SK-N-DZ (cell line): Measurements from ENCODE around the gene ADSS2.

Experiments used
- DNase-seq: peaks from one replicate; pipeline ENCODE4 v3.0.0-alpha.2; 2015; ENCODE audit warnings: low spot score

ADSS2 gene

GRCh38 chr1:244445320-244446181, 6.2 kb downstream of the ADSS2 start:
- DNase-seq: no peak

DNA sequence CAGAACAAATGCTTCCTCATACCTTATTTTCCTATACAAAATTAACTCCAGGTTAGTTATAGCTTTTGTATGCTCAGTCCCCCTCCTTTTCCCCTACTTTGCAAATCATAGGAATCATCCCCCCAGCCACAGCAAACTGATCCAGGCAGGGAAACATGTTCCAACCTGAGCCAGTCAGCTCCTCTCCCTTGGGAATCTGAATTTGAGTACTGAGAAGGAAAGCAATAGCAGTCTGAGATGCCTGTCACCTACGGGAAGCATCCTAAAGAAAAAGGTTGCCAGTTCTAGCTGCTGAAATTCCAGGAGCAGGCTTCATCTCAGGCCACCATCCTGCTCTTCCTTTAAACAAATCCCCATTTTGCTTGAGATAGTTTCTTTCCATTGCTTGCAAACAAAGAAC, 6.9 kb downstream of the ADSS2 start:
- DNase-seq: no peak

DNA sequence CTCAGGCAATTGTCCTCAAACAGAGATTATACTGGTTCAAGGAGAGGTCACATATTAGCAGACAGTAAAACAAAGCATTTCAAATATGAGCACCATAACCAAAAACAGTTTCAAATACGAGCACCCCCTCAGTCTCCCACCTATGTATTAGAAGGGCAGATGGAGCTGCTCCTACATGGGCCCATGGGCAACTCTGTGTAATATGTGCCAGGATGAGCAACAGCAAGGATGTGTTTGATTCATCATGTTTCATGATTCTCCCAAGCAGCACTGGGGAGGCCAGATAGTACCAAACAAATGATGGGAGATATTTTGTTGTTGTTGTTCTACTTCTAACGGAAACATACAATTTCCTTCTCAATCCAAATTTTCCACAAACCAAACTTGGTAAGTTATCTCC, 8.9 kb downstream of the ADSS2 start:
- no peak for DNase-seq

DNA sequence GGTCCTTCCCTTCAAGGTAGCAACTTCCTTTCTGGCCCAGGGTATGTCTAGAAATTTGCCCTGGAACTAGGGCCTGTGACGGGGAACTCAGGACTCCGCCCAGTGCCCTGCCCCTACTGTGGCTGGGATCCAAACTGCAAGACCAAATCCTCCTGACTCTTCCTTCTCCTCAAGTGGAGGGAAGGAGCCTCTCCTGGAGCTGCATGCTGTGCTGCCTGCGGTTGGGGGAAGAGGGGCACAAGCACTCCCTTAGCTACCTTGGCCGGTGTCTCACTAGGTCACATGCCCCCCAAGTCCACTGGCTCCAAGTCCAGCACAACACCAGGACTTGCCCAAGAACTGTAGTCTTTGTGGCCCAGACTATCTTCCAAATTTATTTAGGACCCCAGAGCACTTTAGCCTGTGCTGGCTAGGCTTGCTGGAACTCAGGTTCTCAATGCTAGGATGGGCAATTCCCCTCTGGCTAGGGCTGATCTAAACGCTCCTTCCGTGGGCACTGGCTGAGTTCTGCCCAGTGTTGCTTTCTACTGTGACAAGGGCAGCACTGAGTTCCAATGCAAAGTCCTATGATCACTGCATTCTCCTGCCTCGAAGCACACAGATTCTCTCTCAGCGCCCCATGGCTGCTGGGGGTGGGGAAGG, 12.2 kb downstream of the ADSS2 start:
- no peak for DNase-seq

DNA sequence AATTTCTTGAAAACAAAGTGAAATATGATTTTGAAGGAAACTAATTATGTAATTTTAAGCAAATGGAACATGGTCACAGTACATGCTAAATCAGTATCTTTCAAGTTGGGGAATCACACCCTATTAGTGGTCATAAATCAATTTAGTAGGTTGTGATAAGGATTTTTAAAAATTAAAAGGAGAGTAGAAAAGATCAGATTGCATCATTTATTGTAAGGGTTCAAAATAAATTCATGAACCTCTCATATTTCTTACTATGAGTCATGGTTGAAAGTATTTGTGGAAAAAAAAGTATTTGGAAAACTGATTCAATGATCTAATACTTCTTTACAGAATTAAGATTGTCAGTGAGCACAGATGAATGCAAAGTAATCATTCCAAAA, 14.6 kb downstream of the ADSS2 start:
- DNase-seq: no peak

GRCh38 chr1:244436336-244437085, 15.2 kb downstream of the ADSS2 start:
- DNase-seq: no peak

GRCh38 chr1:244435562-244436205, 16.0 kb downstream of the ADSS2 start:
- no peak for DNase-seq

DNA sequence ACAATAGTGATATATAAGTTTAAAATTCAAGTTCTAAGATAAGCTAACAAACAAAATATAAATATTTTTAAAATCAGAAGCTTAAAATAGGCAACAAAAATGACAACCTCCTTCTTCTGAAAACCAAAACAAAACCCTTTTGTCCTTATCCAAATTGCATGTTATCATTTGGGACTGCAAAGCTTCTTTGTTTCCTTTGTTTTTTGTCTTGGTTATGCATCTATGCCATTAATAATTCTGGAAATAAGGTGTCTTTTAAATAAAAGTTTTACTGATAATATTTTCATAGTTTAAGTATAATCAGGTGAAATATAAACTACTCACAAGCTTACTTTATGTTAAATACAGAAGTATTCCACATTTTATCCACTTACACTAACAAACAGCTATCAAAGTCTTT, 20.5 kb downstream of the ADSS2 start:
- DNase-seq: no peak

DNA sequence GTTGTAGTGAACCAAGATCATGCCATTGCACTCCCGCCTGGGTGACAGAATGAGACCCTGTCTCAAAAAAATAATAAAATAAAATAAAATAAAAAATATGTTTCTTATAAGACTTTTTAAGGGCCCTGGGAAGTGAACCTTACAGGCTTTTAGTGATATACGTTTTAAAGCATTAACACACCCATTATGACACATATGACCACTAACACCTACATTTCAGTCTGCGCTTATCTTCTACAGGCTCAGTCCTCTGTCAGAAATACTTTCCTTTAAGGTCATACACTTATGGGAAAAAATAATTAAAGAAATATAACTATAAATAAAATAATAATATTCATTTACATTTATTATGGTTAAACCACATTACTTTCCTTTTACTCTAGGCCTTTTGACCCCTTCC, 21.9 kb downstream of the ADSS2 start:
- DNase-seq: no peak

DNA sequence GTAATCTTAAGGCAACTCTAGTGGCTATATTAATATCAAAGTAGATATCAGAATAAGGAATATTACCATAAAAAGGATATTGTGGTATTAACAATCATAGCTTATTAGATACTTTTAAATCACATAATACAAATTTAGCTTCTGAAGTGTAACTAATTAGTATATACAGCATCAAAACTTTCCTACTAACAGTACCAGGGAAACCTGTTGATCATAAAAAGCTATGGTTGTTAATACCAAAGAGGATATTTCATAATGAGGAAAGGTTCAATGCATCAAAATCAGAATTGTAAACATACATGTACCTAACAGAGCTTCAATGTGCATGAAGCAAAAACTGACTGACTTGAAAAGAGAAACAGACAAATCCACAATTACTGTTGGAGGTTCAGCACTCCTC, 24.1 kb downstream of the ADSS2 start:
- no peak for DNase-seq

DNA sequence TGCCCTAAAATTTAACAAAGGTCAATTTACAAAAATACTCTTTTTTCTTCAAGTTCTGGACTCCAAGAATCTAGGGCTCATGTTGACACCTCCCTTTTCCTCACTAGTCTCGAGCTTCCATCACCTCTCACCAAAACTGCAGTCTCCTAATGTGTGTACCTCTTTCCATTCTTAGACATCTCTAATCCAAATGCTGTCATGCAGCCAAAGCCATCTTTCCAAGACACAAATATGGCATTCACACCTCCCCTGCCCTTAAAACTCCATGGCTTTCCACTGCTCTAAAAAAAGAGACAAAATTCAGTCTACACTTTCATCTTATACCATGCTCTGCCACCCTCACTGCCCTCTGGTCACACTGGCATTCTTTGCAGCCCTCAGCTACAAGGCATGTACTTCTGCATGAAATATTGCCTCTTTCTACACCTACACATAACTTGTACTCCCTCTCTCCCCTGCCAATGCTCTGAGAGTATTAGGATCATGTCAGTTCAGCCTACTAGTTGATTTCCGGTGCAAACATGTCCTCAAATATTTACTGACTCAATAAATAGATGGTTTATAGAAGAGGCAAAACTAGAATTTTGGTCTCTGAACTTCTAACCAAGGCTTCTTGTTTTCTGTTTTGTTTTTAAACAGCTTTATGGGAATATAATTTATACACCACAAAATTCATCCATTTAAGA, 26.9 kb downstream of the ADSS2 start:
- no peak for DNase-seq

GRCh38 chr1:244422174-244422573, 29.5 kb downstream of the ADSS2 start:
- no peak for DNase-seq

DNA sequence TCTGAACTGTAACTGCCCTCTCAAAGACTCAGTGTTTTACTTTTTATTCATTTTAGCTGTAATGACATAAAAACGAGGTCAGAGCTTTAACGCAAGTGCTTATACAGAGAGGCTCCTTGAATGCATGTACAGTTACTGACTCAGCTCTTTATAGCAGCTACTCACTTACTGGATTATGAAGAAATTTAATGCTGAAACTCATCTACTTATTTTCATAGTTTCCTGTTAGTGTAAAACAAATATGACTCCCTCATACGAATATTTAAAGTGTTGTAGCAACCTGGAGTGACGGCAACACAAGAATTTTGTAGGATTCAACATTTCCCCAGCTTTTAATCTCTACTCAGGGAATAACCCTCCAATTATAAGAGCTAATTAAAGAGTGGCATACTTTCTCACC, 32.7 kb downstream of the ADSS2 start:
- no peak for DNase-seq

- no peak for DNase-seq
Measured at GRCh38 chr1:244414543-244414942, 37.2 kb downstream of the ADSS2 start.

GRCh38 chr1:244413736-244414135, 38.0 kb downstream of the ADSS2 start:
- no peak for DNase-seq

- DNase-seq: no peak
Measured at GRCh38 chr1:244412176-244412575, 39.5 kb downstream of the ADSS2 start.

GRCh38 chr1:244409701-244410100, 42.0 kb downstream of the ADSS2 start:
- no peak for DNase-seq

DNA sequence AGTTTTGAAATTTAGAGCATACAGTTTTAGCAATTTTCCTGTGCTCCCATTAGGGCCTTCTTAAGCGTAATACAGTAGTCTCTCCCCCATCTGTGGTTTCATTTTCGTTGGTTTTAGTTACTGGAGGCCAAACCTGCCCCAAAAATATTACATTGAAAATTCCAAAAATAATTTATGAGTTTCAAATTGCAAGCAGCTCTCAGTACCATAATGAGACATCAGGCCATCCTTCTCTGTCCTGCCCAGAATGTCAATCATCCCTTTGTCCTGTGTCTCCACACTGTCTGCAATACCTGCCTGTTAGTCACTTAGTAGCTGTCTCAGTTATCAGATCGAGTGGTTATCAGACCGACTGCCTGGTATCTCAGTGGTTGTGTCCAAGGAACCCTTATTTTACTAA, 45.4 kb downstream of the ADSS2 start:
- DNase-seq: no peak

- DNase-seq: no peak
Measured at GRCh38 chr1:244405856-244406255, 45.9 kb downstream of the ADSS2 start.

GRCh38 chr1:244403431-244403830, 48.3 kb downstream of the ADSS2 start:
- DNase-seq: no peak

- DNase-seq: no peak
Measured at GRCh38 chr1:244400974-244401373, 50.7 kb downstream of the ADSS2 start.
